Mucosa of stomach (tissue), 1 donor: ENCODE data around the gene TAF6L.
"Not testable (repeated sequence)": the region's sequence is repeated elsewhere in the genome, so short reads cannot be mapped to it uniquely, and the experiment has no call there.

Experiments used
- H3K27me3 ChIP-seq: one replicate; pipeline ENCODE4 v1.7.0; 2013; ENCODE audit warnings: mild to moderate bottlenecking, low read length; ENCODE audit not compliant: control insufficient read depth, insufficient read depth
- H3K36me3 ChIP-seq: one replicate; pipeline ENCODE4 v1.7.0; 2013; ENCODE audit warnings: low read length; ENCODE audit not compliant: control insufficient read depth, insufficient read depth
- H3K4me1 ChIP-seq: one replicate; pipeline ENCODE4 v1.7.0; 2013; ENCODE audit warnings: mild to moderate bottlenecking, low read length; ENCODE audit not compliant: control insufficient read depth, insufficient read depth
- H3K4me3 ChIP-seq: one replicate; pipeline ENCODE4 v1.7.0; 2013; ENCODE audit warnings: low read length
- H3K9ac ChIP-seq: one replicate; pipeline ENCODE4 v1.7.0; 2013; ENCODE audit warnings: mild to moderate bottlenecking, low read length, moderate library complexity
- H3K9me3 ChIP-seq: one replicate; pipeline ENCODE4 v1.7.0; 2013; ENCODE audit warnings: mild to moderate bottlenecking, low read length, moderate library complexity; ENCODE audit not compliant: control insufficient read depth
- donor health status: Pancreatic carcinoma.

The TAF6L gene

GRCh38 chr11:62771144-62772021, at the start of gene TAF6L:
TAF6L (plus strand) TSS chr11:62771396; CDS start chr11:62775784, 4,388 bp downstream.
- H3K9ac ChIP-seq = peak within 1 kb of the TSS; percentile 76
- H3K4me3 ChIP-seq = peak within 1 kb of the TSS; percentile 85
- no peaks in the 10 kb centered on the region for H3K9me3 ChIP-seq
- H3K36me3 ChIP-seq = peaks cover 7% of the 10 kb centered on the region
- peaks cover 18% of the 10 kb centered on the region for H3K4me1 ChIP-seq
- H3K27me3 ChIP-seq = no peaks in the 10 kb centered on the region

GRCh38 chr11:62721994-62722393, 49.2 kb upstream of the TAF6L start:
- Histone ChIP-seq H3K4me3 (no peak overlapping the region), H3K9me3 (no peaks in the 10 kb centered on the region), H3K9ac (no peak overlapping the region), H3K36me3 (peaks cover 27% of the 10 kb centered on the region), H3K4me1 (peaks cover 10% of the 10 kb centered on the region), H3K27me3 (no peaks in the 10 kb centered on the region)

- no peak overlapping the region for H3K4me3 ChIP-seq
- H3K4me1 ChIP-seq = peaks cover 10% of the 10 kb centered on the region
- H3K27me3 ChIP-seq = no peaks in the 10 kb centered on the region
- no peaks in the 10 kb centered on the region for H3K9me3 ChIP-seq
- peaks cover 25% of the 10 kb centered on the region for H3K36me3 ChIP-seq
- H3K9ac ChIP-seq = peak overlapping the region; percentile 73
Measured at GRCh38 chr11:62724171-62724570, 47.0 kb upstream of the TAF6L start.

- Histone ChIP-seq H3K4me1 (peaks cover 16% of the 10 kb centered on the region), H3K27me3 (no peaks in the 10 kb centered on the region), H3K4me3 (peak overlapping the region; percentile 76), H3K9ac (peak overlapping the region; percentile 73), H3K9me3 (no peaks in the 10 kb centered on the region), H3K36me3 (peaks cover 25% of the 10 kb centered on the region)
Measured at GRCh38 chr11:62725646-62726045, 45.5 kb upstream of the TAF6L start.

DNA sequence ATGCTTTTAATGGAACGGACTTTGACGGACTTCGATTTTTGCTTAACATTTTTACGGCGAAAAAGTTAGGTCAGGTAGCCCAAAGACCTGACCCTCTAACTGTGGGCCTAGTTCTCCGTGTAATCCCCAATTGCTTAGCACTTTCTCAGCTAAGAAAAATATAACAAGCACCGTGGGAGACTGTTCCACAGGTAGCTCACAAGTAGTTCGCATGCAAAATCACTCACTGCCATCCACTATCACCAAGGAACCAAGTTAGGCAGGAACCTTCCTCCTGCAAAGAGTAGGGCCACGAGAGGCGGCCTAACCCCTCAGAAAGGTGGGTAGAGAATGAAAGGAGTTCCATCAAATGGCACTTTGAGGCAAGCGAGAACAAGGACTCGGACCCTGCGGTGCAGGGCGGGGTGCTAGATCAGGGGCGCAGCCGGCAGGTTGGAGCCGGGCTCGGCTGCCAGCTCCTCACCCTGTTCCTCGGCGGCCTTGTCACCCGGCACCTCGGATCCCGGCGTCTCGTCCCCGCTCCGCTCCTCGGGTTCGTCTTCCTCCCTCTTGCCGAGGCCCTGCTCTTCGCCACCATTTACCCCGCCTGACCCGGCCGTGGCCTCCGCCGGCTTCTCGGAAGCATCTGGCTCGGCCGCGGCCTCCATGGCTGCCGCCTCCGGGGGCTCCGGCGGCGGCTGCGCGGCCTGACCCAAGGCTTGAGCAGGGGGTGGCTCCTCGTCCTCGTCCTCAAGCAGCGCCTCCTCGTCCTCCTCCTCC, 44.9 kb upstream of the TAF6L start:
- Histone ChIP-seq H3K9ac (peak overlapping the region; percentile 73), H3K9me3 (no peaks in the 10 kb centered on the region), H3K4me1 (peaks cover 16% of the 10 kb centered on the region), H3K36me3 (peaks cover 21% of the 10 kb centered on the region), H3K27me3 (no peaks in the 10 kb centered on the region), H3K4me3 (peak overlapping the region; percentile 76)

DNA sequence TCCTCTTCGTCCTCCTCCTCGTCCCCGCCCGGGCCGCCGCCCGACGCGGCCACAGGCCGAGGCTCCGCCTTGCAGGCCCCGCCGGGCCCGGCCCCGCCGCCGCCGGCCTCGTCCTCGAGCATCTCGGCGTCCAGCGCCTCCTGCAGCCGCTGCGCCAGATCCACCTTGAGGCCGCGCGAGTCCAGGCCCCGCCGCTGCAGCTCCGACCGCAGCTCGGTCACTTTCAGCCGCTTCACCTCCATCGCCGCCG, 44.4 kb upstream of the TAF6L start:
- Histone ChIP-seq H3K36me3 (peaks cover 17% of the 10 kb centered on the region), H3K4me1 (peaks cover 16% of the 10 kb centered on the region), H3K9me3 (no peaks in the 10 kb centered on the region), H3K9ac (peak overlapping the region; percentile 73), H3K4me3 (peak overlapping the region; percentile 98), H3K27me3 (no peaks in the 10 kb centered on the region)

- H3K9ac ChIP-seq = peak within 1 kb of the TSS; percentile 73
- H3K27me3 ChIP-seq = no peaks in the 10 kb centered on the region
- H3K4me3 ChIP-seq = peak within 1 kb of the TSS; percentile 98
- H3K36me3 ChIP-seq = peaks cover 13% of the 10 kb centered on the region
- H3K4me1 ChIP-seq = peaks cover 16% of the 10 kb centered on the region
- H3K9me3 ChIP-seq = no peaks in the 10 kb centered on the region
Measured at GRCh38 chr11:62727165-62727871, 43.9 kb upstream of the TAF6L start, which contains the start of gene HNRNPUL2. HNRNPUL2 (minus strand) TSS chr11:62727457; CDS start chr11:62727156, 301 bp downstream.

DNA sequence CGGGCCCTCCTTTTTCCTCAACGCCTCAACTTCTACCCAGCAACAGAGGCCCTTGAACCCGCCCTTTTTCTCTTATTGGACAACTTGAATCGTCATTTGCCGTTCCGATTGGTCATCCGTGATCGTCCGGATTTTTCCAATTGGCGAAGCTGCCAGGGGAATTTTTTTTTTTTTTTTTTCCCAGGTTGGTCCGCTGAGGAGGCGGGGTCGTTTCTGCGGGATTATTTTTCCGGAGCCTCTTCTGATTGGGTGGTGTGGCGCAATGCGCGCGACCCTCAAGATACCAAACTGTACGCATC, 43.4 kb upstream of the TAF6L start:
- Histone ChIP-seq H3K36me3 (peaks cover 10% of the 10 kb centered on the region), H3K4me3 (peak overlapping the region; percentile 98), H3K9me3 (no peaks in the 10 kb centered on the region), H3K27me3 (no peaks in the 10 kb centered on the region), H3K9ac (peak overlapping the region; percentile 73), H3K4me1 (peaks cover 16% of the 10 kb centered on the region)

DNA sequence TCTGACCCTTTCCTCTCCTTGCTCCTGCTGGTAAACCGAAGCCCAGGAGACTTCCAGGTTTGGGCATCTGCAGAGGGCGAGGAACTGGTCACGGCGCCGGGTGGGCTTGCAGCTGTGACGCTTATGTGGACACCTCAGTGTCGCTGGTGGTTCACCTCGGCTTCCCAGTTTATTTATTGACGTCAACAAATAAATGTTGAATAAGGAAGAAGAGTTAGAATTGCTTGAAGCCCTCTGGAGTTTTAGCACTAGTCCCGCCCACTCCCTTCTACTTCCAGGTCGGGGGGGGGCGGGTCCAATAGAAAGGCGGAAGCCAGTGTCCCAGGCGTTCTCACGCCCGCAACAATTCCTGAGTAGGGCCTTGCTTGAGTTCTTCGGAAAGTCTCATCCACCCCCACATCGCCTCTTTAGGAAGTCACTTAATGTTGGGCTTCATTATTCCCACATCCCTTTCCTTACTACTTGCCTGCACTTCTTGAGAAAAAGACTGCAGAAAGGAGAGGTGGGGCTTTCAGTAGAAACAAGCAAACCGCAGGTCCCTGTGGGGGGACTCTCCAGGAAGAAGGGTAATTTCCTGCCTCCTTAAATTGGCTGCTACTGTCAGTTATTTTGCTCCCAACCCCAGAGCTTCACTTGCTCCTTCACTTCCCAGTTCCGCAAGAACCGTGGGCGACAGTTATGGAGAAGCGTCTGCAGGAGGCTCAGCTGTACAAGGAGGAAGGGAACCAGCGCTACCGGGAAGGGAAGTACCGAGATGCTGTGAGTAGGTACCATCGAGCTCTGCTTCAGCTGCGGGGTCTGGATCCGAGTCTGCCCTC, 42.8 kb upstream of the TAF6L start, which contains the start of gene TTC9C:
Gene TTC9C, plus strand, starts transcription at position 316 of the 818 bp plus-strand sequence. Its CDS starts 363 bp downstream, at position 679.
- peaks cover 8% of the 10 kb centered on the region for H3K36me3 ChIP-seq
- H3K4me3 ChIP-seq = peak within 1 kb of the TSS; percentile 98
- peak within 1 kb of the TSS; percentile 73 for H3K9ac ChIP-seq
- H3K9me3 ChIP-seq = no peaks in the 10 kb centered on the region
- peaks cover 16% of the 10 kb centered on the region for H3K4me1 ChIP-seq
- no peaks in the 10 kb centered on the region for H3K27me3 ChIP-seq

DNA sequence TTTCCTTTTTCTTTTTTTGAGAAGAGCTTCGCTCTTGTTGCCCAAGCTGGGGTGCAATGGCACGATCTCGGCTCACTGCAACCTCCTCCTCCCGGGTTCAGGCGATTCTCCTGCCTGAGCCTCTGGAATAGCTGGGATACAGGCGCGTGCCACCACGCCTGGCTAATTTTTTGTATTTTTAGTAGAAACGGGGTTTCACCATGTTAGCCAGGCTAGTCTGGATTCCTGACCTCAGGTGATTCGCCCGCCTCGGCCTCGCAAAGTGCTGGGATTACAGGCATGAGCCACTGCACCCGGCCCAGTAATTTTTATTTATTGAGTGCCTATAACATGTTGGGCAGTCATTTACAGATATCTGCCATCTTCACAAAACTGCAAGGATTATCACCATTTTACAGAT, 41.1 kb upstream of the TAF6L start:
- not testable (repeated sequence) for H3K9ac ChIP-seq
- peak overlapping the region; percentile 9 for H3K4me3 ChIP-seq

GRCh38 chr11:62732830-62733229, 38.4 kb upstream of the TAF6L start:
- Histone ChIP-seq H3K36me3 (no peaks in the 10 kb centered on the region), H3K9ac (no peak overlapping the region)

More for the DNA sequence above, 41.1 kb upstream of the TAF6L start:
- not testable (repeated sequence) for H3K4me1 ChIP-seq, H3K9me3 ChIP-seq, H3K27me3 ChIP-seq, H3K36me3 ChIP-seq

More at GRCh38 chr11:62732830-62733229, 38.4 kb upstream of the TAF6L start:
- H3K9me3 ChIP-seq = no peaks in the 10 kb centered on the region
- no peak overlapping the region for H3K4me3 ChIP-seq
- no peaks in the 10 kb centered on the region for H3K27me3 ChIP-seq
- peaks cover 5% of the 10 kb centered on the region for H3K4me1 ChIP-seq
